ENCODE data around the gene CD52. TPM values are rescaled to one million over a fixed set of nuclear protein-coding genes. Genes with fewer than 3 reads are reported as not detected.

CD52 gene
- polyA plus RNA-seq, 1 experiment = not detected

DNA sequence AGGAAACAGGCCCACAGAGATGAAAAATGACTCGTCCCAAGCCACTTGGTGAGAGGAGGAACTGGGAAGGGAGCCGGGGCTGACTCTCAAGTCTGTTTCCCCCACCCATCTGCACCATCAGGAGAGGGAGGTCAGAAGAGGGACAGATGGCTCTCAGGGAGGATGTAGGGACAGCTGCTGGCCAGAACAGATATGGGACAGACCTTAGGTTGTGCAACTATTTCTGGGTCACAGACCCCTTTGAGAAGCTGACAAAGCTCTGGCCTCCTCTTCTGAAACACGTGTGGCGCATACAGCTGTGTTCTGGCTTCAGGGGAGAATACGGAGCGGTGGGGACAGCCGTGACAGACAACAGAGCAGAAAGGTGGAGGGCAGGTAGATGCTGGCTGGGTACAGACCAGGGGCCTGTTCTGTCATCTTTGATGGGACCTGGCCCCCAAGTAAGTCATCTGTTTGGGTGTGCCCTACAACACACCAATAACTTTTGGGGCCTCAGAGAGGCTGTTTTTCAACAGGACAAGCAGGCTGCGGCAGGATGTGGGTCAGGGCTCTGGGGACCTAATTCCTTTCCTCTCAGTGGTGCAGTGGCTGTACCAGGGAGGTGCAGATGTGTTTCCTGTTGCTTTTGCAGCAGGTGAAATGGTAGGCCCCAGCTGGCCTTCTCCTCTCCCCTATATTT lies 30.6 kb upstream of the CD52 start:
- DNase-seq (ENCODE audit: low read depth, low spot score) = no peak
- H3K27ac ChIP-seq (ENCODE audit: low read depth, low read length) = no peak overlapping the region
- TF ChIP-seq, protein P1, sequence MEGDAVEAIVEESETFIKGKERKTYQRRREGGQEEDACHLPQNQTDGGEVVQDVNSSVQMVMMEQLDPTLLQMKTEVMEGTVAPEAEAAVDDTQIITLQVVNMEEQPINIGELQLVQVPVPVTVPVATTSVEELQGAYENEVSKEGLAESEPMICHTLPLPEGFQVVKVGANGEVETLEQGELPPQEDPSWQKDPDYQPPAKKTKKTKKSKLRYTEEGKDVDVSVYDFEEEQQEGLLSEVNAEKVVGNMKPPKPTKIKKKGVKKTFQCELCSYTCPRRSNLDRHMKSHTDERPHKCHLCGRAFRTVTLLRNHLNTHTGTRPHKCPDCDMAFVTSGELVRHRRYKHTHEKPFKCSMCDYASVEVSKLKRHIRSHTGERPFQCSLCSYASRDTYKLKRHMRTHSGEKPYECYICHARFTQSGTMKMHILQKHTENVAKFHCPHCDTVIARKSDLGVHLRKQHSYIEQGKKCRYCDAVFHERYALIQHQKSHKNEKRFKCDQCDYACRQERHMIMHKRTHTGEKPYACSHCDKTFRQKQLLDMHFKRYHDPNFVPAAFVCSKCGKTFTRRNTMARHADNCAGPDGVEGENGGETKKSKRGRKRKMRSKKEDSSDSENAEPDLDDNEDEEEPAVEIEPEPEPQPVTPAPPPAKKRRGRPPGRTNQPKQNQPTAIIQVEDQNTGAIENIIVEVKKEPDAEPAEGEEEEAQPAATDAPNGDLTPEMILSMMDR (IDR thresholded peaks at IDR 0.05; ENCODE audit: low read depth, low read length) = no peak
- H3K9me3 ChIP-seq (ENCODE audit: control insufficient read depth, insufficient read depth, low read length) = no peaks in the 10 kb centered on the region; the same call in 1 of the 2 replicates
- H3K27me3 ChIP-seq (ENCODE audit: control insufficient read depth, insufficient read depth, low read length) = no peaks in the 10 kb centered on the region
- CTCF ChIA-PET = interaction anchor here (0.6 to 4.3 kb wide), 3 partner anchors 12 to 54 kb away, joined by 3 to 19 read pairs (median 6); no protein-coding TSS in a partner anchor
- POLR2A ChIA-PET = no interaction called here
- H3K4me3 ChIP-seq (ENCODE audit: low read depth, low read length) = no peak overlapping the region

DNA sequence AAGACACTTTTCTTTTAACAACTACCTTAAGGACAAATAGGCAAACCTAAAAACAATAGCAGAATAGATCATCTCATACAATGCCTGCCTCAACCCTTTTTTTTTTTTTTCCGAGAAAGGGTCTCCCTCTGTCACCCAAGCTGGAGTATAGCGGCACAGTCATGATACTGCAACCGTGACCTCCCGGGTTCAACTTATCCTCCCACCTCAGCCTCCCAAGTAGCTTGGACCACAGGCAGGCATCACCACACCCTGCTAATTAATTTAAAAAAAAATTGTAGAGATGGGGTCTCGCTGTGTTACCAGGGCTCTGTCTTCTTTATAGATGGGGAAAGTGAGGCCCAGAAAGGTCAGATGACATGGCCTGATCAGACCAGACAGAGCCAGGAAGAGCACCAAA lies 29.9 kb upstream of the CD52 start:
- POLR2A ChIA-PET = no interaction called here
- H3K27ac ChIP-seq (ENCODE audit: low read depth, low read length) = no peak overlapping the region
- H3K4me3 ChIP-seq (ENCODE audit: low read depth, low read length) = no peak overlapping the region
- CTCF ChIA-PET = no interaction called here
- H3K27me3 ChIP-seq (ENCODE audit: control insufficient read depth, insufficient read depth, low read length) = no peaks in the 10 kb centered on the region
- TF ChIP-seq, protein P1 (IDR thresholded peaks at IDR 0.05; ENCODE audit: low read depth, low read length) = no peak
- no peak for DNase-seq (ENCODE audit: low read depth, low spot score)
- no peaks in the 10 kb centered on the region; the same call in 1 of the 2 replicates for H3K9me3 ChIP-seq (ENCODE audit: control insufficient read depth, insufficient read depth, low read length)

DNA sequence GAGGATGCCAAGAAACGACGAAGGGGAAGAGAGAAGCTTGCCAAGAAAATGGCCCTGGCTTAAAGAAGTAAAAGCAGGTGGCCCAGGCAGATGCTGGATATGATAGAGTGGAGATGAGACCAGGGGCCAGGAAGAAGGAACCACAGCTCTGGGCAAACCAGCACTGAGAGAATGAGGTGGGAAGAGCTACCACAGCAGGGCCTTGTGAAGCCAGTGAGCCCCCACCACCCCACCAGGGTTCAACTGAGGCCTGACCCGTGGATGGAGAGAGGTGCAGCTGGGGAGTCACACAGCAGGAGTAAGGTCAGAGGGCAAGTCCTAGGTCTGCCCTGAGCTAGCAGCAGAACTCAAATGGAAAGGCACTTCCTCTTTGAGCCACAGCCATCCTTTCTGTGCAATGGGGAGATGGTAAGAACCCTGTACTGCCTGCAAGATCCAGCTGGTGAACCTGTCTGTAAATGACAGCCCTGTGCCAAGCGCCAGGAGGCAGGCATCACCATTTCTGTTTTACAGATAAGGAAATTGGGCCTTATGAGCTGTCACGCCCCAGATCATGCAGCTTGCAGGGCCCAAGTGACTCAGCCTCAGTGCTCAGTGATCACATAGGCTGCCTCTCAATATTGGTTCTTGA lies 29.3 kb upstream of the CD52 start:
- Histone ChIP-seq H3K4me3 (ENCODE audit: low read depth, low read length) (no peak overlapping the region), H3K27ac (ENCODE audit: low read depth, low read length) (no peak overlapping the region), H3K27me3 (ENCODE audit: control insufficient read depth, insufficient read depth, low read length) (no peaks in the 10 kb centered on the region), H3K9me3 (ENCODE audit: control insufficient read depth, insufficient read depth, low read length) (no peaks in the 10 kb centered on the region; the same call in 1 of the 2 replicates)
- TF ChIP-seq, protein P1 (IDR thresholded peaks at IDR 0.05; ENCODE audit: low read depth, low read length) = no peak
- ChIA-PET POLR2A (no interaction called here), CTCF (interaction anchor here (0.7 to 1.3 kb wide), 4 partner anchors 13 to 129 kb away, joined by 3 to 6 read pairs (median 4); partner anchors contain the start of gene CEP85)
- no peak for DNase-seq (ENCODE audit: low read depth, low spot score)

DNA sequence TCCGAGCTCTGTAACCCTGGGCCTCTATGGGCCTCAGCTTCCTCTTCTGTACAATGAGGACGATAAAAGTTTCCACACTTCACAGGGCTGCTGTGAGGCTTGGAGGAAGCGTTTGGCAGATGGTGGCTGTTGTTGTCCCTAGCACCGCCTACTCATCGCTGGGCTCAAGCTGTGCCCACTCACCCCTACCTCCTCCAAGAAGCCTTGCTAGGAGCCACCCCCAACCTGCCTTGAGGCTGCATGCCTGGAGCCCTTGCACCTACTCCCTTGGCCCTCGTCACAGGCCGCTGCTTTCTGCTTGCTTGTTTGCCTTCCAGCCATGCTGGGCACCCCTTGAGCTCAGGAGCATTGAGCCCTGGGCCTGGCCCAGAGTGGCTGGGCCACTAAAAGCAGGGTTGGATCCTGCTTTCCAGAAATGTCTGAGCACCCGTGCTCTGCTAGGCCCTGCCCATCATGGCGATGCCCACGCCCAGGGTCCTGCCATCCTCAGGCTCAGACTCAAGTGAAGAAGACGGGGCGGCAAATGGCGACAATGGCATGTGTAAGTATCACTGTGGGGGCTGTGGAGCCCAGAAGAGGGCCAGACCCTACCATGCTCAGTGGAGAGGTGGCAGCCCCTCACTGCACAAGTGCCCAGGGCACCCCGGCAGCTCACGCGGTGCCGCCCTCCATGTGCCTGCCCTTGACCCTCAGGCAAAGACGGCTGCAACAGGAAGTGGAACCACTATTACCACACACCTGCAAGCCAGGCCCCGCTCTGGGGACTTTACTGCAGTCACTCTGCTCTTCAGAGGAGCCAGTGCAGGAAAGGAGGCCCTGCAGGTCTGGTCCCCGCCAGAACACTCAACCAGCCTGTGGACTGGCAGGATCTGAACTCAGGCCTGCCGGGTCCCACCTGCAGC lies 28.3 kb upstream of the CD52 start:
- no peaks in the 10 kb centered on the region; the same call in 1 of the 2 replicates for H3K9me3 ChIP-seq (ENCODE audit: control insufficient read depth, insufficient read depth, low read length)
- no peaks in the 10 kb centered on the region for H3K27me3 ChIP-seq (ENCODE audit: control insufficient read depth, insufficient read depth, low read length)
- no peak overlapping the region for H3K27ac ChIP-seq (ENCODE audit: low read depth, low read length)
- no peak for DNase-seq (ENCODE audit: low read depth, low spot score)
- no peak overlapping the region for H3K4me3 ChIP-seq (ENCODE audit: low read depth, low read length)
- TF ChIP-seq, protein P1 (IDR thresholded peaks at IDR 0.05; ENCODE audit: low read depth, low read length) = no peak
- CTCF ChIA-PET = interaction anchor here (0.7 to 1.3 kb wide), 4 partner anchors 14 to 128 kb away, joined by 3 to 6 read pairs (median 4); partner anchors contain the start of gene CEP85
- POLR2A ChIA-PET = no interaction called here

All from AG04450 (cell line).